Activated CD8-positive, alpha-beta memory T cell treated with anti-CD3 and anti-CD28 coated beads, Interleukin-2, amount 10 ng/mL, durations not matched to agents 7 days and 5 days (primary cell): ENCODE data around the gene CTNNB1. TPM values are rescaled to one million over a fixed set of nuclear protein-coding genes. Genes with fewer than 3 reads are reported as not detected.
A peak's percentile ranks its signal among the peaks of the same experiment; 100 is the strongest.

ENCODE experiments used
- ATAC-seq: fragments of 150-1000 bp; cut with Tn5 transposase; one replicate; pipeline ENCODE4 v1.10.0; 2021; ENCODE audit warnings: moderate library complexity
- CTCF ChIA-PET: fragments of 350-600 bp; sonication (Branson Sonifier 250); formaldehyde crosslinking; loops from one replicate; lab custom pipeline; 2021; ENCODE audit warnings: antibody characterized with exemption; lab: Charles Lee
- DNase-seq: peaks from one replicate; pipeline ENCODE4 v3.0.0-alpha.2; 2020
- H3K27ac Mint-ChIP-seq: one replicate; pipeline ENCODE4 v1.8.0; 2021; ENCODE audit warnings: mild to moderate bottlenecking, mixed read lengths
- H3K27me3 Mint-ChIP-seq: one replicate; pipeline ENCODE4 v1.8.0; 2021; ENCODE audit warnings: mixed read lengths
- H3K36me3 Mint-ChIP-seq: one replicate; pipeline ENCODE4 v1.8.0; 2021; ENCODE audit warnings: mild to moderate bottlenecking, mixed read lengths
- H3K4me1 Mint-ChIP-seq: one replicate; pipeline ENCODE4 v1.8.0; 2021; ENCODE audit warnings: mixed read lengths
- H3K4me3 Mint-ChIP-seq: one replicate; pipeline ENCODE4 v1.8.0; 2021; ENCODE audit warnings: mild to moderate bottlenecking, moderate library complexity, mixed read lengths
- H3K9me3 Mint-ChIP-seq: one replicate; pipeline ENCODE4 v1.8.0; 2022; ENCODE audit warnings: low read depth, mixed read lengths
- total RNA-seq, 2 experiments: library from RNA; stranded (reverse); gene quantifications; one replicate each; pipeline ENCODE4 v1.2.3, GENCODE V29; 2021

Gene CTNNB1
- total RNA-seq, 2 experiments from 2014 or later, result 116 to 214 TPM

DNA sequence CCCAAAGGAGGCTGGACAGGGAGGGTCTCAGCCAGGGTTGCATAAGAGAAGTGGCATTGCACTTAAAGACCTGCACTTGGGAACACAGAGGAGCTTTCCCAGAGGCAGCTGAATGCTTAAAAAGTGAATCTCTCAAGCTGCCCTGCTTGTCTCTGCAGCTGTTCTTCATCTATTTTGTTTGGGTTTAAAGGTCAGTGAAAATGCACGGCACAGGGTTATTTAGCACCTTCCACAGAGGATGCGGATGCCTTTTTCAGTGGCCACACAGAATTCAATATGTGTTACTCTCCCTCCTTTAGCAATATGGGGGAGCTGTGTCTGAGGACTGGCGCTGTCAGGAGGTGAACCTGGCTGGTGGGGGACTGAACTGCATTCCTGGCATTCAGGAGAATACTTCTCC, 22.7 kb upstream of the CTNNB1 start:
- H3K36me3 Mint-ChIP-seq, result no peaks in the 10 kb centered on the region
- CTCF ChIA-PET, result no interaction called here
- H3K27me3 Mint-ChIP-seq, result peaks cover 26% of the 10 kb centered on the region
- H3K4me3 Mint-ChIP-seq, result no peak overlapping the region
- no peak for DNase-seq
- H3K9me3 Mint-ChIP-seq, result no peaks in the 10 kb centered on the region
- H3K4me1 Mint-ChIP-seq, result no peaks in the 10 kb centered on the region
- ATAC-seq, result no peak
- no peak overlapping the region for H3K27ac Mint-ChIP-seq

GRCh38 chr3:41178576-41178975, 20.7 kb upstream of the CTNNB1 start:
- Mint-ChIP-seq H3K9me3 (no peaks in the 10 kb centered on the region), H3K27ac (no peak overlapping the region), H3K4me3 (no peak overlapping the region), H3K4me1 (no peaks in the 10 kb centered on the region), H3K27me3 (peaks cover 19% of the 10 kb centered on the region), H3K36me3 (no peaks in the 10 kb centered on the region)
- CTCF ChIA-PET, result no interaction called here
- ATAC-seq (no peak), DNase-seq (no peak)

DNA sequence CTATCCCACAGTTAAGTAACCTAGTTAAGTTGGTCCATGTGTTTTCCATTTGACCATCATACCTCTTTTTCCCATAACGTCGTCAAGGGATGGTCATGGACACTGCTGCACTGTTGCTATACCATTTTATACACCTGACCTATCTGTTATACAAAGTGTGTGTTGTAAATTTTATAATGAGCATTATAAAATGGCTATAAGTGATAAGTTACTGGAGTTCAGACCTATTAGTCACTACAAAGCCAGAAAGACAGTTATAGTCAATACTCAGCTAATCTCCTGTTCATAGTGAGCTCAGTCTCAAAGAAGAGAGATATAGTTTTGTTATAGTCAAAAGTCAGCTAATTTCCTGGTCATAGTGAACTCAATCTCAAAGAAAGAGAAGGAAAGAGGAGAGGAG, 18.9 kb upstream of the CTNNB1 start:
- CTCF ChIA-PET, result no interaction called here

GRCh38 chr3:41182504-41183059, 16.7 kb upstream of the CTNNB1 start:
- peaks cover 9% of the 10 kb centered on the region for H3K27me3 Mint-ChIP-seq
- ATAC-seq, result no peak
- H3K36me3 Mint-ChIP-seq, result no peaks in the 10 kb centered on the region
- no peak overlapping the region for H3K27ac Mint-ChIP-seq
- CTCF ChIA-PET, result no interaction called here
- peaks cover 7% of the 10 kb centered on the region for H3K4me1 Mint-ChIP-seq
- no peak for DNase-seq
- no peaks in the 10 kb centered on the region for H3K9me3 Mint-ChIP-seq
- no peak overlapping the region for H3K4me3 Mint-ChIP-seq

More for the DNA sequence above, 18.9 kb upstream of the CTNNB1 start:
- DNase-seq (no peak), ATAC-seq (no peak)
- Mint-ChIP-seq H3K9me3 (no peaks in the 10 kb centered on the region), H3K27ac (no peak overlapping the region), H3K4me1 (no peaks in the 10 kb centered on the region), H3K36me3 (no peaks in the 10 kb centered on the region), H3K4me3 (no peak overlapping the region), H3K27me3 (peaks cover 21% of the 10 kb centered on the region)

GRCh38 chr3:41184394-41184793, 14.9 kb upstream of the CTNNB1 start:
- H3K9me3 Mint-ChIP-seq, result no peaks in the 10 kb centered on the region
- H3K4me1 Mint-ChIP-seq, result peaks cover 18% of the 10 kb centered on the region
- DNase-seq (no peak), ATAC-seq (no peak)
- no peaks in the 10 kb centered on the region for H3K36me3 Mint-ChIP-seq
- H3K4me3 Mint-ChIP-seq, result no peak overlapping the region
- peaks cover 9% of the 10 kb centered on the region for H3K27me3 Mint-ChIP-seq
- no peak overlapping the region for H3K27ac Mint-ChIP-seq
- CTCF ChIA-PET, result no interaction called here

- CTCF ChIA-PET, result interaction anchor here (0.6 to 1.2 kb wide), 3 partner anchors 684 to 1895 kb away, joined by 3 to 4 read pairs (median 3); no protein-coding TSS in a partner anchor
- peaks cover 26% of the 10 kb centered on the region for H3K4me1 Mint-ChIP-seq
- no peak overlapping the region for H3K4me3 Mint-ChIP-seq
- H3K9me3 Mint-ChIP-seq, result no peaks in the 10 kb centered on the region
- no peak overlapping the region for H3K27ac Mint-ChIP-seq
- ATAC-seq (no peak), DNase-seq (no peak)
- peaks cover 14% of the 10 kb centered on the region for H3K27me3 Mint-ChIP-seq
- H3K36me3 Mint-ChIP-seq, result no peaks in the 10 kb centered on the region
These were observed 13.0 kb upstream of the CTNNB1 start for GRCh38 chr3:41186297-41186696.

GRCh38 chr3:41188306-41188705, 11.0 kb upstream of the CTNNB1 start:
- Mint-ChIP-seq H3K9me3 (no peaks in the 10 kb centered on the region), H3K27ac (peak overlapping the region; percentile 17), H3K27me3 (peaks cover 21% of the 10 kb centered on the region), H3K4me3 (no peak overlapping the region), H3K36me3 (no peaks in the 10 kb centered on the region), H3K4me1 (peaks cover 26% of the 10 kb centered on the region)
- CTCF ChIA-PET, result no interaction called here
- ATAC-seq (peak; percentile 96), DNase-seq (peak; percentile 52)

DNA sequence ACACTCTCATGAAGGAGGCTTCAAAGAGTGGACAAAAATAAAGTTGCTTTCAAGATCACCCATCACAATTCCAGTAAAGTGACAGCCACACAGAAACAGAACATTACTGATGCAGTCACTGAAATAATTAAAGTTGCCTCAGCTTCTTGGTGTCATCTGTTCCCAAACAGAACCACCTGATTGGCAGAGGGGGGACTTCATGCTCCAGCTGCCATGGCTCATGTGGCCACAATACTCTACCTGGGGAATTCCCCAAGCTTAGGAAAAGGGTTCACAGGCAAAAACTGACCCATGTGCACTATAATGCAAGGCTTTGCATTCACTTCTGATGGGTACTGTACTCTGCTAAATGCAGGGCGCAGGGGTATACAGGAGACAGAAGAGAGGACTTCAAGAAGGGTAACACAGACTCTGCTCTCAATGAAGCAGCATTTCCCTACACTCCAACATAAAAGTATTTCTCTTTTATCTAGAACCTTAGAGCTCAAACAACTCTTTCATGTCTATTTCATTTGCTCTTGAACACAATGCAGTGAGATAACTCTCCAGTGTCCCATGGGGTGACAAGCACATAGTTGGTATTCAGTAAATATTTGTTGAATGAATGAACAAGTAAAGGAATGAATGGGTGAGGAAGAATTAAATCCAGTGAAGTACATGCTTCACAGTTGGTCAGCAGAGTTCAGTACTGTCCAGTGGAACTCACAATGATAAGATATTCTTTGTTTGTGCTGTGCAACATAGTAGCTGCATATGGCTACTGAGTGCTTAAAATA, 8.6 kb upstream of the CTNNB1 start:
- Mint-ChIP-seq H3K36me3 (no peaks in the 10 kb centered on the region), H3K4me1 (peaks cover 26% of the 10 kb centered on the region), H3K9me3 (no peaks in the 10 kb centered on the region), H3K27ac (no peak overlapping the region), H3K27me3 (peaks cover 33% of the 10 kb centered on the region), H3K4me3 (no peak overlapping the region)
- no peak for ATAC-seq
- CTCF ChIA-PET, result interaction anchor here (0.7 to 1.8 kb wide), 3 partner anchors 8 to 28 kb away, joined by 3 to 8 read pairs (median 3); partner anchors contain the start of gene CTNNB1
- DNase-seq, result no peak

DNA sequence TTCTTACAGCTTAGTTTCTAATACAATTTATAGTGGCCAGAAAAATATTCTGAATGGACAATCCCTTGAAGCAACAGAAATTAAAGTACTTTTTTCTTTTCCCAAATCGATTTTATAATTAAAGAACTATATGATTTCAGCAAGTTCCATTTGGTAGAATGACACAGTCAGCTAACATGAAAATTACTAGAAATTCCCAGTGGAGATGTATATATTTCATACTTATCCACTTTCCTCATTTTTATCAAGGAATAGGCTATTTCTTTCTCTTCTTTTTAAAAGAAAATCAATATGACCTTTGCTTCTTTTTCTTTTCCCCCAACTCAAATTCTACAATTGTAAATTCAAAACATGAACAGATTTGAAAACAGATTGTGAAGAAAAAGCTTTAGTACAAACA, 6.4 kb upstream of the CTNNB1 start:
- Mint-ChIP-seq H3K4me1 (peaks cover 16% of the 10 kb centered on the region), H3K36me3 (no peaks in the 10 kb centered on the region), H3K9me3 (no peaks in the 10 kb centered on the region), H3K27me3 (peaks cover 46% of the 10 kb centered on the region), H3K27ac (no peak overlapping the region), H3K4me3 (no peak overlapping the region)
- DNase-seq (no peak), ATAC-seq (no peak)
- CTCF ChIA-PET, result no interaction called here

GRCh38 chr3:41193794-41194539, 5.3 kb upstream of the CTNNB1 start:
- CTCF ChIA-PET, result no interaction called here
- Mint-ChIP-seq H3K4me1 (peaks cover 13% of the 10 kb centered on the region), H3K9me3 (no peaks in the 10 kb centered on the region), H3K27ac (no peak overlapping the region), H3K27me3 (peaks cover 48% of the 10 kb centered on the region), H3K4me3 (no peak overlapping the region), H3K36me3 (no peaks in the 10 kb centered on the region)
- no peak for DNase-seq
- ATAC-seq, result no peak

DNA sequence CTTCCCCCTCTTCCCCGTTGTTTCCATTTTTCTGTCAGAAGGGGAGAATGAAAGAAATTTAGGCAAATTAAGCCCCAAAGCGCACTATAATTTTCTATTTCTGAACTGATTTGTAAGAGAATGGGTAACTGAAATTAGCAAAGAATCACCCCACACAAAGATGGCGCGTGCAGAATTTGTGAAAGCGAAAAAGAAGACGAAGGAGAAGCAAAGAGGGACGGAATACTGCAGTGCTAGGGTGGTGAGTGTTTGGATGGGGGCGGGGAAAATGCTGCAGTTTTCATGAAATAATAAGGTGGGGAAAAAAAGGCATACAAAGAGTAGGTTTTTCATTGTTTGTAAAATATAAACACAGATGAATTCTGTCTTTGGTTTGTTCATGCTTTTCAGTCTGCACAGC, 4.6 kb upstream of the CTNNB1 start:
- Mint-ChIP-seq H3K9me3 (no peaks in the 10 kb centered on the region), H3K27ac (no peak overlapping the region), H3K36me3 (no peaks in the 10 kb centered on the region), H3K4me1 (peaks cover 10% of the 10 kb centered on the region), H3K4me3 (no peak overlapping the region), H3K27me3 (peaks cover 45% of the 10 kb centered on the region)
- DNase-seq, result no peak
- no peak for ATAC-seq
- CTCF ChIA-PET, result no interaction called here

GRCh38 chr3:41195946-41196345, 3.4 kb upstream of the CTNNB1 start:
- CTCF ChIA-PET, result interaction anchor here (0.7 kb wide), 1 partner anchor 272 kb away, joined by 3 read pairs; no protein-coding TSS in a partner anchor
- peaks cover 39% of the 10 kb centered on the region for H3K27me3 Mint-ChIP-seq
- H3K36me3 Mint-ChIP-seq, result peaks cover 4% of the 10 kb centered on the region
- DNase-seq, result no peak
- H3K9me3 Mint-ChIP-seq, result no peaks in the 10 kb centered on the region
- no peak for ATAC-seq
- H3K27ac Mint-ChIP-seq, result no peak overlapping the region
- no peak overlapping the region for H3K4me3 Mint-ChIP-seq
- H3K4me1 Mint-ChIP-seq, result peaks cover 8% of the 10 kb centered on the region

- CTCF ChIA-PET, result interaction anchor here (0.7 kb wide), 1 partner anchor 273 kb away, joined by 3 read pairs; no protein-coding TSS in a partner anchor
- no peak overlapping the region for H3K4me3 Mint-ChIP-seq
- H3K9me3 Mint-ChIP-seq, result no peaks in the 10 kb centered on the region
- peaks cover 14% of the 10 kb centered on the region for H3K4me1 Mint-ChIP-seq
- H3K36me3 Mint-ChIP-seq, result peaks cover 5% of the 10 kb centered on the region
- no peak for DNase-seq
- peaks cover 39% of the 10 kb centered on the region for H3K27me3 Mint-ChIP-seq
- no peak for ATAC-seq
- H3K27ac Mint-ChIP-seq, result no peak overlapping the region
These were observed 2.5 kb upstream of the CTNNB1 start for GRCh38 chr3:41196499-41197410.
